Neural cell (in vitro differentiated cells): ENCODE results near the gene MTRR. TPM values are rescaled to one million over a fixed set of nuclear protein-coding genes. Genes with fewer than 3 reads are reported as not detected.

ENCODE experiments used
- H2AFZ ChIP-seq: fragments of 200-600, 300-800 bp; sonication (generic), shearing (Covaris generic); 2 replicates; pipeline ENCODE4 v1.6.0; 2014; ENCODE audit warnings: low read depth, mild to moderate bottlenecking, antibody characterized with exemption, low read length, moderate library complexity
- H3F3A ChIP-seq: fragments of 200-600 bp; shearing (Covaris generic); 2 replicates; pipeline ENCODE4 v1.6.1; 2016; ENCODE audit warnings: mild to moderate bottlenecking, moderate library complexity, mixed read lengths, antibody characterized with exemption, low read length; ENCODE audit not compliant: insufficient read depth, poor library complexity, severe bottlenecking
- H3K27ac ChIP-seq: fragments of 200-600, 300-800 bp; sonication (generic), shearing (Covaris generic); 2 replicates; pipeline ENCODE4 v1.5.1; 2014; ENCODE audit warnings: mild to moderate bottlenecking, low read length, moderate library complexity
- H3K27me3 ChIP-seq: fragments of 300-800, 200-600 bp; sonication (generic), shearing (Covaris generic); 2 replicates; pipeline ENCODE4 v1.6.0; 2014; ENCODE audit warnings: mild to moderate bottlenecking, low read depth, low read length, moderate library complexity; ENCODE audit not compliant: insufficient read depth
- H3K36me3 ChIP-seq: fragments of 300-800, 200-600 bp; sonication (generic), shearing (Covaris generic); 2 replicates; pipeline ENCODE4 v1.5.1; 2014; ENCODE audit warnings: mild to moderate bottlenecking, antibody characterized with exemption, low read length, moderate library complexity; ENCODE audit not compliant: insufficient read depth
- H3K4me2 ChIP-seq: fragments of 300-800, 200-600 bp; sonication (generic), shearing (Covaris generic); 2 replicates; pipeline ENCODE4 v1.6.0; 2014; ENCODE audit warnings: mild to moderate bottlenecking, low read length
- H3K4me3 ChIP-seq: fragments of 300-800, 200-600 bp; sonication (generic), shearing (Covaris generic); 2 replicates; pipeline ENCODE4 v1.5.1; 2014; ENCODE audit warnings: mild to moderate bottlenecking, low read length, moderate library complexity
- H3K79me2 ChIP-seq: fragments of 200-600 bp; shearing (Covaris generic); replicated peaks from 2 replicates; pipeline ENCODE4 v1.6.0; 2014; ENCODE audit warnings: mild to moderate bottlenecking, low read length, moderate library complexity; ENCODE audit not compliant: insufficient read depth
- H3K9ac ChIP-seq: fragments of 300-800, 200-600 bp; sonication (generic), shearing (Covaris generic); 2 replicates; pipeline ENCODE4 v1.6.1; 2016; ENCODE audit warnings: mild to moderate bottlenecking, low read length, mixed read lengths
- H3K9me2 ChIP-seq: fragments of 200-600 bp; shearing (Covaris generic); 2 replicates; pipeline ENCODE4 v1.6.1; 2016; ENCODE audit warnings: mild to moderate bottlenecking, low read length, mixed read lengths; ENCODE audit not compliant: insufficient read depth
- H3K9me3 ChIP-seq: fragments of 200-600, 300-800 bp; sonication (generic), shearing (Covaris generic); 2 replicates; pipeline ENCODE4 v1.6.1; 2016; ENCODE audit warnings: mild to moderate bottlenecking, mixed run types, low read length, moderate library complexity, mixed read lengths
- H4K20me1 ChIP-seq: fragments of 200-600 bp; shearing (Covaris generic); 2 replicates; pipeline ENCODE4 v1.6.1; 2016; ENCODE audit warnings: mild to moderate bottlenecking, mixed run types; ENCODE audit not compliant: insufficient read depth
- CTCF ChIP-seq: fragments of 450-650 bp; IDR thresholded peaks from 2 replicates; pipeline ENCODE4 v1.5.1; 2014; ENCODE audit warnings: antibody characterized with exemption, mild to moderate bottlenecking, moderate library complexity; ENCODE audit not compliant: poor library complexity, severe bottlenecking
- EP300 ChIP-seq: fragments of 450-650 bp; conservative IDR thresholded peaks from 2 replicates; pipeline ENCODE4 v1.6.1; 2014; ENCODE audit warnings: antibody characterized with exemption, mild to moderate bottlenecking, moderate library complexity; ENCODE audit not compliant: poor library complexity, severe bottlenecking
- EZH2 ChIP-seq: fragments of 200-600, 300-800 bp; shearing (Covaris generic), sonication (generic); IDR thresholded peaks from 2 replicates; pipeline ENCODE4 v1.6.1; 2014; ENCODE audit warnings: antibody characterized with exemption, low read length, borderline replicate concordance, mild to moderate bottlenecking; ENCODE audit not compliant: insufficient read depth, poor library complexity, severe bottlenecking
- MXI1 ChIP-seq: fragments of 450-650 bp; conservative IDR thresholded peaks from 2 replicates; pipeline ENCODE4 v1.6.1; 2014; ENCODE audit warnings: antibody characterized with exemption, mild to moderate bottlenecking; ENCODE audit not compliant: poor library complexity, severe bottlenecking
- POLR2AphosphoS5 ChIP-seq: IDR thresholded peaks from 2 replicates; pipeline ENCODE4 v1.6.1; 2012
- RAD21 ChIP-seq: fragments of 450-650 bp; conservative IDR thresholded peaks from 2 replicates; pipeline ENCODE4 v1.6.1; 2014; ENCODE audit warnings: antibody characterized with exemption, mild to moderate bottlenecking, moderate library complexity
- SMC3 ChIP-seq: fragments of 450-650 bp; conservative IDR thresholded peaks from 2 replicates; pipeline ENCODE4 v1.6.1; 2014; ENCODE audit warnings: antibody characterized with exemption, mild to moderate bottlenecking, moderate library complexity; ENCODE audit not compliant: poor library complexity
- TAF1 ChIP-seq: IDR thresholded peaks from 2 replicates; pipeline ENCODE4 v1.6.1; 2012; ENCODE audit warnings: low read depth
- polyA plus RNA-seq: library from polyadenylated mRNA; depleted of rRNA; stranded (reverse); fragments of >200 nt; gene quantifications from 2 replicates; pipeline ENCODE4 v1.2.3, GENCODE V29; 2014
- TF ChIP-seq, protein P1 (sequence below): IDR thresholded peaks from 2 replicates; pipeline ENCODE4 v1.6.1; 2012; ENCODE audit warnings: borderline replicate concordance

Gene MTRR
- polyA plus RNA-seq, 1 donor from 2014 or later = 34.1 TPM

DNA sequence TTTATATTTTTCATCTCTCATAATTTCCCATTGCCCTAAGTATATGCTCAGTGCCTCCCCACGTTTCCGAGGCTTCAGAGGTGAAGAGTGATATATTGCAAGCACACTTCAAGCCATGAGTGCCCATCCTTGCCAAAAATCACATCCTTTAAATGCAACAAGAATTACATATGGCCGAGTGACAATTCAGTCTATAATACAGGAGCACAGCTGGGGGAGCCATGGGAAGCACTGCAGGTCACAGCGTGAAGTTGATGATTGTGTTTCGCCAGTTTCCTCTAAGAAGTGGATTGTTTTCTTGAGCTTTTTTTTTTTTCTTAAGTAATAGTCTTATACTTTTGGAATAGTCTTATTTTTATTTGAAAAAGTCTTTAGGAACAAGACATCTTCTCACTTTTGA is 61.1 kb downstream of the MTRR start:
- H3K27me3 ChIP-seq = no peaks in the 10 kb centered on the region
- no peak overlapping the region for H2AFZ ChIP-seq
- no peaks in the 10 kb centered on the region for H3K9me2 ChIP-seq
- H3K36me3 ChIP-seq = no peaks in the 10 kb centered on the region
- TF ChIP-seq SMC3 (no peak), RAD21 (no peak), MXI1 (no peak), TAF1 (no peak), EP300 (no peak), POLR2AphosphoS5 (no peak), EZH2 (no peak), CTCF (no peak)
- TF ChIP-seq, protein P1, sequence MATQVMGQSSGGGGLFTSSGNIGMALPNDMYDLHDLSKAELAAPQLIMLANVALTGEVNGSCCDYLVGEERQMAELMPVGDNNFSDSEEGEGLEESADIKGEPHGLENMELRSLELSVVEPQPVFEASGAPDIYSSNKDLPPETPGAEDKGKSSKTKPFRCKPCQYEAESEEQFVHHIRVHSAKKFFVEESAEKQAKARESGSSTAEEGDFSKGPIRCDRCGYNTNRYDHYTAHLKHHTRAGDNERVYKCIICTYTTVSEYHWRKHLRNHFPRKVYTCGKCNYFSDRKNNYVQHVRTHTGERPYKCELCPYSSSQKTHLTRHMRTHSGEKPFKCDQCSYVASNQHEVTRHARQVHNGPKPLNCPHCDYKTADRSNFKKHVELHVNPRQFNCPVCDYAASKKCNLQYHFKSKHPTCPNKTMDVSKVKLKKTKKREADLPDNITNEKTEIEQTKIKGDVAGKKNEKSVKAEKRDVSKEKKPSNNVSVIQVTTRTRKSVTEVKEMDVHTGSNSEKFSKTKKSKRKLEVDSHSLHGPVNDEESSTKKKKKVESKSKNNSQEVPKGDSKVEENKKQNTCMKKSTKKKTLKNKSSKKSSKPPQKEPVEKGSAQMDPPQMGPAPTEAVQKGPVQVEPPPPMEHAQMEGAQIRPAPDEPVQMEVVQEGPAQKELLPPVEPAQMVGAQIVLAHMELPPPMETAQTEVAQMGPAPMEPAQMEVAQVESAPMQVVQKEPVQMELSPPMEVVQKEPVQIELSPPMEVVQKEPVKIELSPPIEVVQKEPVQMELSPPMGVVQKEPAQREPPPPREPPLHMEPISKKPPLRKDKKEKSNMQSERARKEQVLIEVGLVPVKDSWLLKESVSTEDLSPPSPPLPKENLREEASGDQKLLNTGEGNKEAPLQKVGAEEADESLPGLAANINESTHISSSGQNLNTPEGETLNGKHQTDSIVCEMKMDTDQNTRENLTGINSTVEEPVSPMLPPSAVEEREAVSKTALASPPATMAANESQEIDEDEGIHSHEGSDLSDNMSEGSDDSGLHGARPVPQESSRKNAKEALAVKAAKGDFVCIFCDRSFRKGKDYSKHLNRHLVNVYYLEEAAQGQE = no peak
- no peaks in the 10 kb centered on the region for H3F3A ChIP-seq
- H3K79me2 ChIP-seq = no peaks in the 10 kb centered on the region
- H3K4me3 ChIP-seq = no peak overlapping the region
- peaks cover 7% of the 10 kb centered on the region for H3K9me3 ChIP-seq
- H3K4me2 ChIP-seq = no peak overlapping the region
- H3K27ac ChIP-seq = no peak overlapping the region
- no peaks in the 10 kb centered on the region for H4K20me1 ChIP-seq
- H3K9ac ChIP-seq = no peak overlapping the region

GRCh38 chr5:7941692-7942091 is 72.7 kb downstream of the MTRR start:
- H2AFZ ChIP-seq = no peak overlapping the region
- TF ChIP-seq POLR2AphosphoS5 = no peak
- TF ChIP-seq, protein P1 = no peak
- no peak for TF ChIP-seq EZH2
- TF ChIP-seq EP300 = no peak
- no peak for TF ChIP-seq MXI1
- TF ChIP-seq SMC3 = no peak
- no peak for TF ChIP-seq CTCF
- TF ChIP-seq RAD21 = no peak
- TF ChIP-seq TAF1 = no peak
- no peak overlapping the region for H3K27ac ChIP-seq
- H3K9ac ChIP-seq = no peak overlapping the region
- H3K4me2 ChIP-seq = no peak overlapping the region
- H3K4me3 ChIP-seq = no peak overlapping the region
- no peaks in the 10 kb centered on the region for H3F3A ChIP-seq
- no peaks in the 10 kb centered on the region for H3K9me3 ChIP-seq
- no peaks in the 10 kb centered on the region for H3K36me3 ChIP-seq
- no peaks in the 10 kb centered on the region for H4K20me1 ChIP-seq
- H3K9me2 ChIP-seq = no peaks in the 10 kb centered on the region
- no peaks in the 10 kb centered on the region for H3K27me3 ChIP-seq
- no peaks in the 10 kb centered on the region for H3K79me2 ChIP-seq
